Measurements from ENCODE around the gene ARL14. TPM values are rescaled to one million over a fixed set of nuclear protein-coding genes. Genes with fewer than 3 reads are reported as not detected.

The ARL14 gene
- polyA plus RNA-seq (2014; cell fraction: cytosol; rRNA removed): not detected in 2 replicates
- polyA plus RNA-seq (2014; cell fraction: nucleus; rRNA removed): not detected in 2 replicates

GRCh38 chr3:160676547-160677303, at the start of gene ARL14:
ARL14 (plus strand) TSS chr3:160677160; CDS start chr3:160677347, 187 bp downstream.
- no peak for DNase-seq (ENCODE audit: low spot score)

GRCh38 chr3:160629491-160629890, 47.5 kb upstream of the ARL14 start:
- DNase-seq (ENCODE audit: low spot score): no peak

- DNase-seq (ENCODE audit: low spot score): no peak
These were observed 43.4 kb upstream of the ARL14 start for GRCh38 chr3:160633361-160634083.

GRCh38 chr3:160635213-160635612, 41.7 kb upstream of the ARL14 start:
- no peak for DNase-seq (ENCODE audit: low spot score)

GRCh38 chr3:160637086-160637485, 39.9 kb upstream of the ARL14 start:
- no peak for DNase-seq (ENCODE audit: low spot score)

- no peak for DNase-seq (ENCODE audit: low spot score)
These were observed 38.8 kb upstream of the ARL14 start for GRCh38 chr3:160638184-160638583.

- DNase-seq (ENCODE audit: low spot score): no peak
These were observed 35.2 kb upstream of the ARL14 start for GRCh38 chr3:160641665-160642309.

- DNase-seq (ENCODE audit: low spot score): peak; percentile 35
These were observed 33.0 kb upstream of the ARL14 start for GRCh38 chr3:160643994-160644393.

GRCh38 chr3:160644491-160644890, 32.5 kb upstream of the ARL14 start:
- no peak for DNase-seq (ENCODE audit: low spot score)

GRCh38 chr3:160648701-160649100, 28.3 kb upstream of the ARL14 start:
- DNase-seq (ENCODE audit: low spot score): no peak

- DNase-seq (ENCODE audit: low spot score): no peak
These were observed 27.4 kb upstream of the ARL14 start for GRCh38 chr3:160649596-160649995.

- DNase-seq (ENCODE audit: low spot score): no peak
These were observed 23.4 kb upstream of the ARL14 start for GRCh38 chr3:160653512-160653911.

- no peak for DNase-seq (ENCODE audit: low spot score)
These were observed 16.1 kb upstream of the ARL14 start for GRCh38 chr3:160660902-160661301.

GRCh38 chr3:160661660-160662059, 15.3 kb upstream of the ARL14 start:
- DNase-seq (ENCODE audit: low spot score): no peak

- DNase-seq (ENCODE audit: low spot score): no peak
These were observed 11.7 kb upstream of the ARL14 start for GRCh38 chr3:160665231-160665630.

- peak; percentile 19 for DNase-seq (ENCODE audit: low spot score)
These were observed 11.0 kb upstream of the ARL14 start for GRCh38 chr3:160665784-160666526.

- no peak for DNase-seq (ENCODE audit: low spot score)
These were observed 9.5 kb upstream of the ARL14 start for GRCh38 chr3:160667452-160667851.

- DNase-seq (ENCODE audit: low spot score): no peak
These were observed 8.5 kb upstream of the ARL14 start for GRCh38 chr3:160668454-160668853.

- DNase-seq (ENCODE audit: low spot score): no peak
These were observed 5.7 kb upstream of the ARL14 start for GRCh38 chr3:160671231-160671630.

GRCh38 chr3:160671995-160672394, 5.0 kb upstream of the ARL14 start:
- no peak for DNase-seq (ENCODE audit: low spot score)

- DNase-seq (ENCODE audit: low spot score): no peak
These were observed 3.8 kb upstream of the ARL14 start for GRCh38 chr3:160673188-160673587.

Measured in SK-N-DZ (cell line).